ENCODE data around the gene COPS3. TPM values are rescaled to one million over a fixed set of nuclear protein-coding genes. Genes with fewer than 3 reads are reported as not detected.
"Not testable (repeated sequence)": the region's sequence is repeated elsewhere in the genome, so short reads cannot be mapped to it uniquely, and the experiment has no call there.

The COPS3 gene
- total and polyA plus RNA-seq, 2 experiments from 2014 or later: 108 to 121 TPM

DNA sequence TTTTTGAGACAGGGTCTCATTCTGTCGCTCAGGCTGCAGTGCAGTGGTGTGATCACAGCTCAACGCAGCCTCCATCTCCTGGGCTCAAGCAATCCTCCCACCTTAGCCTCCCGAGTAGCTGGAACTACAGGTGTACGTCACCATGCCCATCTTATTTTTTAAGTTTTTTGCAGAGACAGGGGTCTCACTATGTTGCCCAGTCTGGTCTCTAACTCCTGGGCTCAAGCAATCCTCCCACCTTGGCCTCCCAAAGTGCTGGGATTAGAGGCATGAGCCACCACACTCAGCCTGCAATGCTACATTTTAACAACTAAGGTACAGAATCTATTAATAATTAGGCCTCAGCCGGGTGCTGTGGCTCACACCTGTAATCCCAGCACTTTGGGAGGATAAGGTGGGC lies 3.6 kb downstream of the COPS3 start:
- not testable (repeated sequence) for ATAC-seq; H3K4me2 ChIP-seq; H3F3A ChIP-seq (replicated peaks; ENCODE audit: low read depth); H3K4me3 ChIP-seq; H3K27ac ChIP-seq (ENCODE audit: low read depth); H3K9me2 ChIP-seq (ENCODE audit: insufficient read depth); H3K9me3 Mint-ChIP-seq; DNase-seq (ENCODE audit: low spot score); H3K36me3 ChIP-seq (ENCODE audit: insufficient read depth); H3K27me3 Mint-ChIP-seq (ENCODE audit: insufficient read depth, low read depth, poor library complexity); H3K4me3 Mint-ChIP-seq; H3K27ac Mint-ChIP-seq; H3K27me3 ChIP-seq (ENCODE audit: insufficient read depth); H2AFZ ChIP-seq
- peaks cover 13% of the 10 kb centered on the region for H3K4me1 ChIP-seq (ENCODE audit: insufficient read depth)
- peaks cover 80% of the 10 kb centered on the region for H3K79me2 ChIP-seq (replicated peaks; ENCODE audit: insufficient read depth)
- Mint-ChIP-seq H3K36me3 (ENCODE audit: low read depth) (peaks cover 26% of the 10 kb centered on the region), H3K4me1 (peaks cover 19% of the 10 kb centered on the region; the same call in 2 of the 3 replicates)
- peaks cover 52% of the 10 kb centered on the region for H4K20me1 ChIP-seq (replicated peaks; ENCODE audit: insufficient read depth)

DNA sequence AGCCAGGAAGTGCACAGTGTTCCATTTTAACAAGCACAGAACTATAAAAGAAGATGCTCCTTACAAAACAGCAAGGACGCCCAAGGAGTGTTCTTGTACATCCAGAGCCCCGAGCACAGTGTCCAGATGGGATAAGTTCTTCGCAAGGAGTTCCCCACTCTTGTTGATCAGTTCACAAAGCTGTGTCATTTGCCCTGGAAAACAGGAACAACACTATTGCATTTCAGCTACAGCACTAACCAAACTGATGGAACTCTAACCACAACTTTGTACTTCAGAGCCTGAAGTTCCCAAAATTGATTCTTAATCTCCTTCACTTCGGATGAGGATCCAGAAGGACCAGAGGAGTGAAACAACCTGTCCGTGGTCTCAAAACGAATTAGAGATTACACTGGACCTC lies 5.1 kb downstream of the COPS3 start:
- H3K27ac Mint-ChIP-seq: no peak overlapping the region
- Histone ChIP-seq H3K36me3 (ENCODE audit: insufficient read depth) (peaks cover 8% of the 10 kb centered on the region), H3K79me2 (replicated peaks; ENCODE audit: insufficient read depth) (peaks cover 86% of the 10 kb centered on the region), H3K27me3 (ENCODE audit: insufficient read depth) (no peaks in the 10 kb centered on the region), H3K4me3 (no peak overlapping the region), H4K20me1 (replicated peaks; ENCODE audit: insufficient read depth) (peaks cover 58% of the 10 kb centered on the region), H3F3A (replicated peaks; ENCODE audit: low read depth) (no peaks in the 10 kb centered on the region), H3K9me2 (ENCODE audit: insufficient read depth) (no peaks in the 10 kb centered on the region), H2AFZ (no peak overlapping the region), H3K4me2 (no peak overlapping the region), H3K27ac (ENCODE audit: low read depth) (no peak overlapping the region), H3K4me1 (ENCODE audit: insufficient read depth) (peaks cover 10% of the 10 kb centered on the region)
- H3K4me3 Mint-ChIP-seq: no peak overlapping the region
- no peaks in the 10 kb centered on the region for H3K9me3 Mint-ChIP-seq
- peaks cover 12% of the 10 kb centered on the region; the same call in 2 of the 3 replicates for H3K4me1 Mint-ChIP-seq
- H3K27me3 Mint-ChIP-seq (ENCODE audit: insufficient read depth, low read depth, poor library complexity): peaks cover 4% of the 10 kb centered on the region
- ATAC-seq: no peak
- H3K36me3 Mint-ChIP-seq (ENCODE audit: low read depth): peaks cover 29% of the 10 kb centered on the region
- DNase-seq (ENCODE audit: low spot score): no peak
- TF ChIP-seq, protein P1, sequence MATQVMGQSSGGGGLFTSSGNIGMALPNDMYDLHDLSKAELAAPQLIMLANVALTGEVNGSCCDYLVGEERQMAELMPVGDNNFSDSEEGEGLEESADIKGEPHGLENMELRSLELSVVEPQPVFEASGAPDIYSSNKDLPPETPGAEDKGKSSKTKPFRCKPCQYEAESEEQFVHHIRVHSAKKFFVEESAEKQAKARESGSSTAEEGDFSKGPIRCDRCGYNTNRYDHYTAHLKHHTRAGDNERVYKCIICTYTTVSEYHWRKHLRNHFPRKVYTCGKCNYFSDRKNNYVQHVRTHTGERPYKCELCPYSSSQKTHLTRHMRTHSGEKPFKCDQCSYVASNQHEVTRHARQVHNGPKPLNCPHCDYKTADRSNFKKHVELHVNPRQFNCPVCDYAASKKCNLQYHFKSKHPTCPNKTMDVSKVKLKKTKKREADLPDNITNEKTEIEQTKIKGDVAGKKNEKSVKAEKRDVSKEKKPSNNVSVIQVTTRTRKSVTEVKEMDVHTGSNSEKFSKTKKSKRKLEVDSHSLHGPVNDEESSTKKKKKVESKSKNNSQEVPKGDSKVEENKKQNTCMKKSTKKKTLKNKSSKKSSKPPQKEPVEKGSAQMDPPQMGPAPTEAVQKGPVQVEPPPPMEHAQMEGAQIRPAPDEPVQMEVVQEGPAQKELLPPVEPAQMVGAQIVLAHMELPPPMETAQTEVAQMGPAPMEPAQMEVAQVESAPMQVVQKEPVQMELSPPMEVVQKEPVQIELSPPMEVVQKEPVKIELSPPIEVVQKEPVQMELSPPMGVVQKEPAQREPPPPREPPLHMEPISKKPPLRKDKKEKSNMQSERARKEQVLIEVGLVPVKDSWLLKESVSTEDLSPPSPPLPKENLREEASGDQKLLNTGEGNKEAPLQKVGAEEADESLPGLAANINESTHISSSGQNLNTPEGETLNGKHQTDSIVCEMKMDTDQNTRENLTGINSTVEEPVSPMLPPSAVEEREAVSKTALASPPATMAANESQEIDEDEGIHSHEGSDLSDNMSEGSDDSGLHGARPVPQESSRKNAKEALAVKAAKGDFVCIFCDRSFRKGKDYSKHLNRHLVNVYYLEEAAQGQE (IDR thresholded peaks at IDR 0.05; ENCODE audit: unreplicated experiment): no peak
- TF ChIP-seq ZNF114 (CRISPR knock-in tag; IDR thresholded peaks at IDR 0.05) (no peak), EZH2 (IDR thresholded peaks at IDR 0.05; ENCODE audit: low read depth, unreplicated experiment) (no peak), JUNB (IDR thresholded peaks at IDR 0.05; ENCODE audit: unreplicated experiment) (no peak), NANOG (IDR thresholded peaks at IDR 0.05; ENCODE audit: borderline replicate concordance) (no peak), POLR2AphosphoS5 (IDR thresholded peaks at IDR 0.05; ENCODE audit: low read depth) (no peak), EZH2phosphoT487 (IDR thresholded peaks at IDR 0.05; ENCODE audit: unreplicated experiment) (no peak)
- TF ChIP-seq, protein P2, sequence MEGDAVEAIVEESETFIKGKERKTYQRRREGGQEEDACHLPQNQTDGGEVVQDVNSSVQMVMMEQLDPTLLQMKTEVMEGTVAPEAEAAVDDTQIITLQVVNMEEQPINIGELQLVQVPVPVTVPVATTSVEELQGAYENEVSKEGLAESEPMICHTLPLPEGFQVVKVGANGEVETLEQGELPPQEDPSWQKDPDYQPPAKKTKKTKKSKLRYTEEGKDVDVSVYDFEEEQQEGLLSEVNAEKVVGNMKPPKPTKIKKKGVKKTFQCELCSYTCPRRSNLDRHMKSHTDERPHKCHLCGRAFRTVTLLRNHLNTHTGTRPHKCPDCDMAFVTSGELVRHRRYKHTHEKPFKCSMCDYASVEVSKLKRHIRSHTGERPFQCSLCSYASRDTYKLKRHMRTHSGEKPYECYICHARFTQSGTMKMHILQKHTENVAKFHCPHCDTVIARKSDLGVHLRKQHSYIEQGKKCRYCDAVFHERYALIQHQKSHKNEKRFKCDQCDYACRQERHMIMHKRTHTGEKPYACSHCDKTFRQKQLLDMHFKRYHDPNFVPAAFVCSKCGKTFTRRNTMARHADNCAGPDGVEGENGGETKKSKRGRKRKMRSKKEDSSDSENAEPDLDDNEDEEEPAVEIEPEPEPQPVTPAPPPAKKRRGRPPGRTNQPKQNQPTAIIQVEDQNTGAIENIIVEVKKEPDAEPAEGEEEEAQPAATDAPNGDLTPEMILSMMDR (conservative IDR thresholded peaks at IDR 0.05; ENCODE audit: low read depth in 2 of 2): no peak
- TF ChIP-seq, protein P3, sequence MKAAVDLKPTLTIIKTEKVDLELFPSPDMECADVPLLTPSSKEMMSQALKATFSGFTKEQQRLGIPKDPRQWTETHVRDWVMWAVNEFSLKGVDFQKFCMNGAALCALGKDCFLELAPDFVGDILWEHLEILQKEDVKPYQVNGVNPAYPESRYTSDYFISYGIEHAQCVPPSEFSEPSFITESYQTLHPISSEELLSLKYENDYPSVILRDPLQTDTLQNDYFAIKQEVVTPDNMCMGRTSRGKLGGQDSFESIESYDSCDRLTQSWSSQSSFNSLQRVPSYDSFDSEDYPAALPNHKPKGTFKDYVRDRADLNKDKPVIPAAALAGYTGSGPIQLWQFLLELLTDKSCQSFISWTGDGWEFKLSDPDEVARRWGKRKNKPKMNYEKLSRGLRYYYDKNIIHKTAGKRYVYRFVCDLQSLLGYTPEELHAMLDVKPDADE (IDR thresholded peaks at IDR 0.05): no peak
- TF ChIP-seq, protein P4, sequence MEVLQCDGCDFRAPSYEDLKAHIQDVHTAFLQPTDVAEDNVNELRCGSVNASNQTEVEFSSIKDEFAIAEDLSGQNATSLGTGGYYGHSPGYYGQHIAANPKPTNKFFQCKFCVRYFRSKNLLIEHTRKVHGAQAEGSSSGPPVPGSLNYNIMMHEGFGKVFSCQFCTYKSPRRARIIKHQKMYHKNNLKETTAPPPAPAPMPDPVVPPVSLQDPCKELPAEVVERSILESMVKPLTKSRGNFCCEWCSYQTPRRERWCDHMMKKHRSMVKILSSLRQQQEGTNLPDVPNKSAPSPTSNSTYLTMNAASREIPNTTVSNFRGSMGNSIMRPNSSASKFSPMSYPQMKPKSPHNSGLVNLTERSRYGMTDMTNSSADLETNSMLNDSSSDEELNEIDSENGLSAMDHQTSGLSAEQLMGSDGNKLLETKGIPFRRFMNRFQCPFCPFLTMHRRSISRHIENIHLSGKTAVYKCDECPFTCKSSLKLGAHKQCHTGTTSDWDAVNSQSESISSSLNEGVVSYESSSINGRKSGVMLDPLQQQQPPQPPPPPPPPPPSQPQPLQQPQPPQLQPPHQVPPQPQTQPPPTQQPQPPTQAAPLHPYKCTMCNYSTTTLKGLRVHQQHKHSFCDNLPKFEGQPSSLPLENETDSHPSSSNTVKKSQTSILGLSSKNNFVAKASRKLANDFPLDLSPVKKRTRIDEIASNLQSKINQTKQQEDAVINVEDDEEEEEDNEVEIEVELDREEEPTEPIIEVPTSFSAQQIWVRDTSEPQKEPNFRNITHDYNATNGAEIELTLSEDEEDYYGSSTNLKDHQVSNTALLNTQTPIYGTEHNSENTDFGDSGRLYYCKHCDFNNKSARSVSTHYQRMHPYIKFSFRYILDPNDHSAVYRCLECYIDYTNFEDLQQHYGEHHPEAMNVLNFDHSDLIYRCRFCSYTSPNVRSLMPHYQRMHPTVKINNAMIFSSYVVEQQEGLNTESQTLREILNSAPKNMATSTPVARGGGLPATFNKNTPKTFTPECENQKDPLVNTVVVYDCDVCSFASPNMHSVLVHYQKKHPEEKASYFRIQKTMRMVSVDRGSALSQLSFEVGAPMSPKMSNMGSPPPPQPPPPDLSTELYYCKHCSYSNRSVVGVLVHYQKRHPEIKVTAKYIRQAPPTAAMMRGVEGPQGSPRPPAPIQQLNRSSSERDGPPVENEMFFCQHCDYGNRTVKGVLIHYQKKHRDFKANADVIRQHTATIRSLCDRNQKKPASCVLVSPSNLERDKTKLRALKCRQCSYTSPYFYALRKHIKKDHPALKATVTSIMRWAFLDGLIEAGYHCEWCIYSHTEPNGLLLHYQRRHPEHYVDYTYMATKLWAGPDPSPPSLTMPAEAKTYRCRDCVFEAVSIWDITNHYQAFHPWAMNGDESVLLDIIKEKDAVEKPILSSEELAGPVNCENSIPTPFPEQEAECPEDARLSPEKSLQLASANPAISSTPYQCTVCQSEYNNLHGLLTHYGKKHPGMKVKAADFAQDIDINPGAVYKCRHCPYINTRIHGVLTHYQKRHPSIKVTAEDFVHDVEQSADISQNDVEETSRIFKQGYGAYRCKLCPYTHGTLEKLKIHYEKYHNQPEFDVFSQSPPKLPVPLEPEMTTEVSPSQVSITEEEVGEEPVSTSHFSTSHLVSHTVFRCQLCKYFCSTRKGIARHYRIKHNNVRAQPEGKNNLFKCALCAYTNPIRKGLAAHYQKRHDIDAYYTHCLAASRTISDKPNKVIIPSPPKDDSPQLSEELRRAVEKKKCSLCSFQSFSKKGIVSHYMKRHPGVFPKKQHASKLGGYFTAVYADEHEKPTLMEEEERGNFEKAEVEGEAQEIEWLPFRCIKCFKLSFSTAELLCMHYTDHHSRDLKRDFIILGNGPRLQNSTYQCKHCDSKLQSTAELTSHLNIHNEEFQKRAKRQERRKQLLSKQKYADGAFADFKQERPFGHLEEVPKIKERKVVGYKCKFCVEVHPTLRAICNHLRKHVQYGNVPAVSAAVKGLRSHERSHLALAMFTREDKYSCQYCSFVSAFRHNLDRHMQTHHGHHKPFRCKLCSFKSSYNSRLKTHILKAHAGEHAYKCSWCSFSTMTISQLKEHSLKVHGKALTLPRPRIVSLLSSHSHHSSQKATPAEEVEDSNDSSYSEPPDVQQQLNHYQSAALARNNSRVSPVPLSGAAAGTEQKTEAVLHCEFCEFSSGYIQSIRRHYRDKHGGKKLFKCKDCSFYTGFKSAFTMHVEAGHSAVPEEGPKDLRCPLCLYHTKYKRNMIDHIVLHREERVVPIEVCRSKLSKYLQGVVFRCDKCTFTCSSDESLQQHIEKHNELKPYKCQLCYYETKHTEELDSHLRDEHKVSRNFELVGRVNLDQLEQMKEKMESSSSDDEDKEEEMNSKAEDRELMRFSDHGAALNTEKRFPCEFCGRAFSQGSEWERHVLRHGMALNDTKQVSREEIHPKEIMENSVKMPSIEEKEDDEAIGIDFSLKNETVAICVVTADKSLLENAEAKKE (CRISPR knock-in tag; IDR thresholded peaks at IDR 0.05): no peak
